ENCODE measurements around the gene NKG7. TPM values are rescaled to one million over a fixed set of nuclear protein-coding genes. Genes with fewer than 3 reads are reported as not detected.
"Not testable (repeated sequence)": the region's sequence is repeated elsewhere in the genome, so short reads cannot be mapped to it uniquely, and the experiment has no call there.

Gene NKG7
- total RNA-seq, 1 donor = 119 TPM

GRCh38 chr19:51398096-51398704 lies 25.7 kb upstream of the NKG7 start:
- no peaks in the 10 kb centered on the region for H3K9me3 ChIP-seq (ENCODE audit: low read depth, low read length)
- no peaks in the 10 kb centered on the region for H3K27me3 ChIP-seq (ENCODE audit: insufficient read depth, low read length)
- H3K4me1 ChIP-seq (ENCODE audit: insufficient read depth, low read length) = peaks cover 42% of the 10 kb centered on the region
- no peak overlapping the region for H3K4me3 ChIP-seq (ENCODE audit: low read length)

GRCh38 chr19:51397453-51397852 lies 25.0 kb upstream of the NKG7 start:
- not testable (repeated sequence) for H3K4me3 ChIP-seq (ENCODE audit: low read length); H3K9me3 ChIP-seq (ENCODE audit: low read depth, low read length); H3K27me3 ChIP-seq (ENCODE audit: insufficient read depth, low read length)
- H3K4me1 ChIP-seq (ENCODE audit: insufficient read depth, low read length) = peaks cover 42% of the 10 kb centered on the region

- no peaks in the 10 kb centered on the region for H3K9me3 ChIP-seq (ENCODE audit: low read depth, low read length)
- no peak overlapping the region for H3K4me3 ChIP-seq (ENCODE audit: low read length)
- peaks cover 46% of the 10 kb centered on the region for H3K4me1 ChIP-seq (ENCODE audit: insufficient read depth, low read length)
- no peaks in the 10 kb centered on the region for H3K27me3 ChIP-seq (ENCODE audit: insufficient read depth, low read length)
Measured at GRCh38 chr19:51396175-51396574, 23.7 kb upstream of the NKG7 start.

GRCh38 chr19:51394050-51394836 lies 21.8 kb upstream of the NKG7 start:
- Histone ChIP-seq H3K9me3 (ENCODE audit: low read depth, low read length) (no peaks in the 10 kb centered on the region), H3K27me3 (ENCODE audit: insufficient read depth, low read length) (no peaks in the 10 kb centered on the region), H3K4me3 (ENCODE audit: low read length) (peak overlapping the region; percentile 35), H3K4me1 (ENCODE audit: insufficient read depth, low read length) (peaks cover 42% of the 10 kb centered on the region)

- H3K4me1 ChIP-seq (ENCODE audit: insufficient read depth, low read length) = peaks cover 42% of the 10 kb centered on the region
- H3K27me3 ChIP-seq (ENCODE audit: insufficient read depth, low read length) = no peaks in the 10 kb centered on the region
- H3K4me3 ChIP-seq (ENCODE audit: low read length) = no peak overlapping the region
- no peaks in the 10 kb centered on the region for H3K9me3 ChIP-seq (ENCODE audit: low read depth, low read length)
Measured at GRCh38 chr19:51392701-51393100, 20.2 kb upstream of the NKG7 start.

GRCh38 chr19:51391073-51391611 lies 18.7 kb upstream of the NKG7 start:
- H3K4me1 ChIP-seq (ENCODE audit: insufficient read depth, low read length) = peaks cover 40% of the 10 kb centered on the region
- no peaks in the 10 kb centered on the region for H3K9me3 ChIP-seq (ENCODE audit: low read depth, low read length)
- H3K27me3 ChIP-seq (ENCODE audit: insufficient read depth, low read length) = no peaks in the 10 kb centered on the region
- H3K4me3 ChIP-seq (ENCODE audit: low read length) = peak overlapping the region; percentile 3

- Histone ChIP-seq H3K27me3 (ENCODE audit: insufficient read depth, low read length) (no peaks in the 10 kb centered on the region), H3K4me1 (ENCODE audit: insufficient read depth, low read length) (peaks cover 20% of the 10 kb centered on the region), H3K4me3 (ENCODE audit: low read length) (no peak overlapping the region), H3K9me3 (ENCODE audit: low read depth, low read length) (no peaks in the 10 kb centered on the region)
Measured at GRCh38 chr19:51389143-51389542, 16.7 kb upstream of the NKG7 start.

- Histone ChIP-seq H3K27me3 (ENCODE audit: insufficient read depth, low read length) (no peaks in the 10 kb centered on the region), H3K4me3 (ENCODE audit: low read length) (peak within 1 kb of the TSS; percentile 30), H3K4me1 (ENCODE audit: insufficient read depth, low read length) (peaks cover 14% of the 10 kb centered on the region), H3K9me3 (ENCODE audit: low read depth, low read length) (no peaks in the 10 kb centered on the region)
Measured at GRCh38 chr19:51387924-51388389, 15.5 kb upstream of the NKG7 start, which contains the start of gene LIM2. TSS of gene LIM2 (minus strand) at chr19:51387974. CDS start at chr19:51387443, 531 bp downstream.

GRCh38 chr19:51386882-51387520 lies 14.5 kb upstream of the NKG7 start:
- H3K4me1 ChIP-seq (ENCODE audit: insufficient read depth, low read length) = peaks cover 14% of the 10 kb centered on the region

GRCh38 chr19:51382004-51382403 lies 9.6 kb upstream of the NKG7 start:
- no peak overlapping the region for H3K4me3 ChIP-seq (ENCODE audit: low read length)
- H3K9me3 ChIP-seq (ENCODE audit: low read depth, low read length) = no peaks in the 10 kb centered on the region
- H3K4me1 ChIP-seq (ENCODE audit: insufficient read depth, low read length) = no peaks in the 10 kb centered on the region
- H3K27me3 ChIP-seq (ENCODE audit: insufficient read depth, low read length) = no peaks in the 10 kb centered on the region

More at GRCh38 chr19:51386882-51387520, 14.5 kb upstream of the NKG7 start:
- no peaks in the 10 kb centered on the region for H3K9me3 ChIP-seq (ENCODE audit: low read depth, low read length)
- peak overlapping the region; percentile 30 for H3K4me3 ChIP-seq (ENCODE audit: low read length)
- H3K27me3 ChIP-seq (ENCODE audit: insufficient read depth, low read length) = no peaks in the 10 kb centered on the region

GRCh38 chr19:51380379-51380778 lies 7.9 kb upstream of the NKG7 start:
- Histone ChIP-seq H3K9me3 (ENCODE audit: low read depth, low read length) (no peaks in the 10 kb centered on the region), H3K4me1 (ENCODE audit: insufficient read depth, low read length) (peaks cover 10% of the 10 kb centered on the region), H3K27me3 (ENCODE audit: insufficient read depth, low read length) (no peaks in the 10 kb centered on the region), H3K4me3 (ENCODE audit: low read length) (no peak overlapping the region)

GRCh38 chr19:51377422-51377821 lies 5.0 kb upstream of the NKG7 start:
- Histone ChIP-seq H3K4me3 (ENCODE audit: low read length) (no peak overlapping the region), H3K4me1 (ENCODE audit: insufficient read depth, low read length) (peaks cover 39% of the 10 kb centered on the region), H3K27me3 (ENCODE audit: insufficient read depth, low read length) (no peaks in the 10 kb centered on the region), H3K9me3 (ENCODE audit: low read depth, low read length) (no peaks in the 10 kb centered on the region)

GRCh38 chr19:51375504-51376221 lies 3.2 kb upstream of the NKG7 start:
- Histone ChIP-seq H3K9me3 (ENCODE audit: low read depth, low read length) (no peaks in the 10 kb centered on the region), H3K4me1 (ENCODE audit: insufficient read depth, low read length) (peaks cover 57% of the 10 kb centered on the region), H3K4me3 (ENCODE audit: low read length) (no peak overlapping the region), H3K27me3 (ENCODE audit: insufficient read depth, low read length) (no peaks in the 10 kb centered on the region)

- peaks cover 79% of the 10 kb centered on the region for H3K4me1 ChIP-seq (ENCODE audit: insufficient read depth, low read length)
- peak overlapping the region; percentile 50 for H3K4me3 ChIP-seq (ENCODE audit: low read length)
- no peaks in the 10 kb centered on the region for H3K27me3 ChIP-seq (ENCODE audit: insufficient read depth, low read length)
- no peaks in the 10 kb centered on the region for H3K9me3 ChIP-seq (ENCODE audit: low read depth, low read length)
Measured at GRCh38 chr19:51372021-51372648, 319 bp downstream of the NKG7 start.
